ENCODE results near the gene THSD1.

THSD1 gene

DNA sequence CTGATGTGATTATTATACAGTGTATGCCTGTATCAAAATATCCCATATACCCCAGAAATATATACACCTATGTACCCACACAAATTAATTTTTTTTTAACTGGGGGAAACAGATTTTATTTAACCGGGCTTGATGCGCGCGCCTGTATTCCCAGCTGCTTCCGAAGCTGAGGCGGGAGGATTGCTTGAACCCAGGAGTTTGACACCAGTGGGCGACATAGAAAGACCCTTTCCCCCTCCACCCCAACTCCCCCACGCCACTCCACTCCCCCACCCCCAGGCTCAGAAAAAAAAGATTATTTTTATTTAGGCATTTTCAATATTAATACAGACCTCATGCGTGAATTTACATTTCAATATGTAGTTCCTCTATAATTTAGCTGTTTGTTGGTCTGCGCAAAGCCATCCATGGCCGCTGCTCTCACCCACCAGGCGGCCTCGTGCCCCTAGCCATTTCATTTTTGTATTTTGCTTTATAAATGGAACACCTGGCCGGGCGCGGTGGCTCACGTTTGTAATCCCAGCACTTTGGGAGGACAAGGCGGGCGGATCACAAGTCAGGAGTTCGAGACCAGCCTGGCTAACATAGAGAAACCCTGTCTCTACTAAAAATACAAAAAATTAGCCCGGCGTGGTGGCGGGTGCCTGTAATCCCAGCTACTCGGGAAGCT is 45.3 kb upstream of the THSD1 start:
- no peak overlapping the region for H3K4me3 ChIP-seq (ENCODE audit: control insufficient read depth, low read depth, low read length)
- TF ChIP-seq, protein P1, sequence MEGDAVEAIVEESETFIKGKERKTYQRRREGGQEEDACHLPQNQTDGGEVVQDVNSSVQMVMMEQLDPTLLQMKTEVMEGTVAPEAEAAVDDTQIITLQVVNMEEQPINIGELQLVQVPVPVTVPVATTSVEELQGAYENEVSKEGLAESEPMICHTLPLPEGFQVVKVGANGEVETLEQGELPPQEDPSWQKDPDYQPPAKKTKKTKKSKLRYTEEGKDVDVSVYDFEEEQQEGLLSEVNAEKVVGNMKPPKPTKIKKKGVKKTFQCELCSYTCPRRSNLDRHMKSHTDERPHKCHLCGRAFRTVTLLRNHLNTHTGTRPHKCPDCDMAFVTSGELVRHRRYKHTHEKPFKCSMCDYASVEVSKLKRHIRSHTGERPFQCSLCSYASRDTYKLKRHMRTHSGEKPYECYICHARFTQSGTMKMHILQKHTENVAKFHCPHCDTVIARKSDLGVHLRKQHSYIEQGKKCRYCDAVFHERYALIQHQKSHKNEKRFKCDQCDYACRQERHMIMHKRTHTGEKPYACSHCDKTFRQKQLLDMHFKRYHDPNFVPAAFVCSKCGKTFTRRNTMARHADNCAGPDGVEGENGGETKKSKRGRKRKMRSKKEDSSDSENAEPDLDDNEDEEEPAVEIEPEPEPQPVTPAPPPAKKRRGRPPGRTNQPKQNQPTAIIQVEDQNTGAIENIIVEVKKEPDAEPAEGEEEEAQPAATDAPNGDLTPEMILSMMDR (conservative IDR thresholded peaks at IDR 0.05; ENCODE audit: control insufficient read depth, insufficient read depth, low read depth, low read length): no peak
- no peak for DNase-seq (ENCODE audit: low read depth)

DNA sequence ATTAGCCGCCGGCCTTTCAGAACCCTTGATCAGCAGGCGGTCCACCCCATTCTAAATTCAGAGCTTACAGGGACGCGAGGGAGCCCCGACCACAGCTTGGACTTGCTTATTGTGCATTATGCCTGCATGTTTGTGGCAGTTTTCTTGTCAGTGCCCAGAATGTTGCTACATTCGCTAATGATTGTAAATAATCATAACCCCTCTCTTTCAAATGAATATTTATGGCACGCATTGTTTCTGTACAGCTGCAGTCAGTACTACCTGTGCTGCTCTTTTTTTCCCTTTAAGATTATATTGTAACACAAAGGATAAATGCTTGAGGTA is 44.8 kb upstream of the THSD1 start:
- H3K4me3 ChIP-seq (ENCODE audit: control insufficient read depth, low read depth, low read length): peak overlapping the region; percentile 26
- TF ChIP-seq, protein P1 (conservative IDR thresholded peaks at IDR 0.05; ENCODE audit: control insufficient read depth, insufficient read depth, low read depth, low read length): no peak

DNA sequence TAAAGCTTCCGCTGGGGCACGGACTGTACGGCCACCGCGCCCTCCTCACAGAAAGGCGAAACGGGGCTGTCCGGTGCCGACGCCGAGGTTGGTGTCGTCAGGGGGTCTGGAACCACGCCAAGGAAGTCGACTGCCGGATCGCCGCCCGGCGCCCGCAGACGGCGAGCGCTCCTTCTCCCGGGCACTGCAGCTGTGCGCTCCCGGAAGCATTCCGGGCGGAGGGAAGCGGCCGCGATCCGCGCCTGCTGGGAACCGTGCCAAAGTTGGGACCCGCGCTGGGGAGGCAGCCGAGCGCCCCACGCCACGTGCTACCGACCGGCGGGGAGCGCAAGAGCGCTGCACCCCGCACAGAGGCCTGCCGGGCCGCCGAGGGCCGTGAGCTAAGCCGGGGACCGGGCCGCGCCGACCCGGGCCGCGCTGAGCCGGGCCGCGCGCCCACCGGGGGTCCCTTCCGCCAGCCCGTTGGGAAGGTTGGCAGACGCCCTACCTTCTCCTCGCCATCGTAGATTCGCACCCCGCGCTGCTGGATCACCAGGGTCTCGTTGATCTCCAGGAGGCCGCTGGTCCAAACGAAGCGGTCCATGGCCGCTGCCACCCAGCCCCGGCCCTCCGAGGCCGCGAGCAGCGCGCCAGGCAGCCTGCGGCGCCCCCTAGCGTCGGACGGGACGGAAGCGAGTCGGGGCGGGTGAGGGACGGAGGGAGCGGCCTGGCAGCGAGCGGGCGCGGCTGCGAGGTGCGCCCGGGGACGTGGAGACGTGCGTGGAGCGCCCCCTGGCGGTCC is 44.2 kb upstream of the THSD1 start, which contains the start of gene VPS36:
TSS of gene VPS36 (minus strand) at position 623 of the 781 bp plus-strand sequence. CDS start at position 583, 40 bp downstream.
- H3K4me3 ChIP-seq (ENCODE audit: control insufficient read depth, low read depth, low read length): peak within 1 kb of the TSS; percentile 95
- TF ChIP-seq, protein P1 (conservative IDR thresholded peaks at IDR 0.05; ENCODE audit: control insufficient read depth, insufficient read depth, low read depth, low read length): peak; percentile 65
- peak; percentile 91 for DNase-seq (ENCODE audit: low read depth)

More for the DNA sequence above, 44.8 kb upstream of the THSD1 start:
- DNase-seq (ENCODE audit: low read depth): no peak

DNA sequence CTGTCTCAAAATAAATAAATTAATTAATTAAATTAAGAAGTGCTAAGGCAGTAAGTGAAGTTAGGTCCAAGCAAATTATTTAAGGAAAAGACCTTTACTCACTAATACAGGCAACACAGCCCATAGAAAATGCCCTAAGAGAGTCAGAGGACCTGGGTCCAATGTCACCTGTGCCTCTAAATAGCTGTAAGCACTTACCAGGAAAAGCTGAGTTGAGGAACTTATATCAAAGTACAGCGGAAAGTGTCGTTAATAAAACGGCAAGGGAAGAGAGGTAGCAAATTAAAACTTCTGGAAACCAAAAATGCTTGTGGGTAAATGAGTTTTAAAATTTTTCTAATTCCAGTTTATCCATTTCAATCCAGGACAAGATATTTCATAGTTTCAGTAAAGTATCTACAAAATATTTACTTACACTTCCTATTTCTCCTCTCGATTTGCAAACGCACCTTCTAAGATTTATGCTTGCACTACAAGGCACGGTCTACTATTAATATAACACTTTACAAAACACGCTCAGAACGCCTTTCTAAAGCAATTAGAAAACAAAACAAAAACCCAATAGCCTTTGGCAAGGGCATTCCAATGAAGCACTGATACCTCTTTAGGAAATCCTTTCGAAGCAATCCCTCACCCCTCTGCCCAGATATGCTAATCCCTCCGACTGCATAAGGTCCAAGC is 43.5 kb upstream of the THSD1 start:
- no peak for DNase-seq (ENCODE audit: low read depth)
- H3K4me3 ChIP-seq (ENCODE audit: control insufficient read depth, low read depth, low read length): peak overlapping the region; percentile 95
- TF ChIP-seq, protein P1 (conservative IDR thresholded peaks at IDR 0.05; ENCODE audit: control insufficient read depth, insufficient read depth, low read depth, low read length): no peak

DNA sequence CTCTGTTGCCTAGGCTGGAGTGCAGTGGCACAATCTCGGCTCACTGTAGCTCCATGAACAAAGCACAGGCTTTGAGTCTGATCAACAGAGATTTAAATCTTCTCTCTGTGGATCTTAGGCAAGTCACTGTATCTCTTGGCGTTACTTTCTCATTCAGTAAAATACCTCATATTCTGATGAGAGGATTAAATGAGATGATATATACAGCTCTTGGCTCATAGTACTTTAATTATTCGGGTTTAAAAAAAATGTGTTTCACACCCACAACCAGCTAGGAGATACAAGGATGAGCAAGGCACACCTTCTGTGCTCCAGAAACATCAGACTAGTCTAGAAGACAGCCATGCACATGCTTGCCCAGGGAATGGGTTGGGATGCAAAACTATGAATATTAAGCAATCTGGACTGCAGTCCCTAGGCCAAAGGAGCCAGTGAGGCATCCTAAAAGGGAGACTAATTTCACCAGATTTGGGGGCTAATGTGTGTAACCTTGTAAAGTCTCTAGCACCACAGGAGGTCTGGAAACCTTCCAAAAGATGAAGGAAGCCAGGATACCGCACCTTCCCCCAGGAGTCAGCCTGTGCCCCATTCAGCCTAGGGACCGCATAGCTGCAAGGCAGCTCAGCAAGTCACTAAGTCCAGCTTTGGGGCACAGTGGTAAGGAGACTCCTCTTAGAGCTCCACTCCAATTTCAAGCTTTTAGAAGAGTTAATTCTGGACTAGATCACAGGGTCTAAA is 42.0 kb upstream of the THSD1 start:
- no peak overlapping the region for H3K4me3 ChIP-seq (ENCODE audit: control insufficient read depth, low read depth, low read length)
- TF ChIP-seq, protein P1 (conservative IDR thresholded peaks at IDR 0.05; ENCODE audit: control insufficient read depth, insufficient read depth, low read depth, low read length): no peak
- DNase-seq (ENCODE audit: low read depth): no peak

DNA sequence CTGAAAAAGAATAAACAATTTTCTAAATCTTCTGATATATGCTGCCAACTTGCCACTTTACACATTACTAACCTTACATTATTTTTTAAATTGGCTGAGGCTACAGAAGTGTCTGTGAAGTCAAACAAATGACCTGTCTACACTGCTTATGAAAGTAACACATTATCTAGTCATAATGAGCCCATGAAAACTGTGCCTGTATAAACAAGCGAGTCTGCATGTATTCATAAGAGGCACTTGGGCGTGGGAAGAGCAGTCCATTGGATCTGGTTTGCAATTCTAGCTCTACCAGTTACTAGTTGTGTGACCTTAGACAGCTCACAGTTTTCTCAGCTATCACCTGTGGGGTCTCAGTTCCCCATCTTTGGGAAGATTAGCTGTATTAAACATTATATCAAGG is 41.4 kb upstream of the THSD1 start:
- DNase-seq (ENCODE audit: low read depth): no peak
- no peak overlapping the region for H3K4me3 ChIP-seq (ENCODE audit: control insufficient read depth, low read depth, low read length)
- TF ChIP-seq, protein P1 (conservative IDR thresholded peaks at IDR 0.05; ENCODE audit: control insufficient read depth, insufficient read depth, low read depth, low read length): no peak
